ENCODE results near the gene NRG4. TPM values are rescaled to one million over a fixed set of nuclear protein-coding genes. Genes with fewer than 3 reads are reported as not detected.
"Not testable (repeated sequence)": the region's sequence is repeated elsewhere in the genome, so short reads cannot be mapped to it uniquely, and the experiment has no call there.

Gene NRG4
- polyA plus RNA-seq, 12 donors = 0.27 to 2.2 (median 0.72) TPM; not detected in 2

DNA sequence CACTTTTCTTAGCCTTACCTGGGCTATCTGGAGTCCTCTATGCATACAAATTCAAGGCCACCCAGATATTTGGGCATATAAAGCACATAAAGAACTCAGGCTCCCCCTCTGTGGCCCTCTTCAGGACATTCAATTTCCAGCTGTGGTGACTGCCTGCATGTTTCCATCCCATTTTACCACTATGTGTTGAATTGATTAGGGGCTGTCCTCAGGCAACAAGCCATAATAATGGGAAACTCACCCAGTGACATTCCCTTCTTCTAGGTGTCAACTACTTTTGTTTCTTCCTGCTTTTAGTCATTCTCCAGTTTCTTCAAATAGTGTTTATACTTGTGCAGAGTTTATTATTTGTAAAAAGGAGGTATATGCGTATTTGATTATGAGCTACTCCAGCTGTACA lies 18.0 kb downstream of the NRG4 start:
- DNase-seq = no peak

DNA sequence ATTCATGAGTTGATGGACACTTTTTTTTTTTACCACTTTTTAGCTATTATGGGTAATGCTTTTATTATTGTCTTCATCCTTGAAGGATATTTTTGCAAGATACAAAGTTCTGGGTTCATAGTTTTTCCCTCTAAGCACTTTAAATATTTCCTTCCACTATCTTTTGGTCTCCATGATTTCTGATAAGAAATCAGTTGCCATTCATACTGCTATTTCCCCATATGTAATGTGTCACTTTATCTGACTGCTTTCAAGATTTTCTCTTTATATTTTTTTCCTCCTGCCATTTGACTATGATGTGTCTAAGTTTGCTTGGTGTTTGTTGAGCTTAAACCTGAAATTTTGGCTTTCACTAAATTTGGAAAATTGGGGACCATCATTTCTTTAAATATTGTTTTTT lies 19.3 kb downstream of the NRG4 start:
- no peak for DNase-seq

DNA sequence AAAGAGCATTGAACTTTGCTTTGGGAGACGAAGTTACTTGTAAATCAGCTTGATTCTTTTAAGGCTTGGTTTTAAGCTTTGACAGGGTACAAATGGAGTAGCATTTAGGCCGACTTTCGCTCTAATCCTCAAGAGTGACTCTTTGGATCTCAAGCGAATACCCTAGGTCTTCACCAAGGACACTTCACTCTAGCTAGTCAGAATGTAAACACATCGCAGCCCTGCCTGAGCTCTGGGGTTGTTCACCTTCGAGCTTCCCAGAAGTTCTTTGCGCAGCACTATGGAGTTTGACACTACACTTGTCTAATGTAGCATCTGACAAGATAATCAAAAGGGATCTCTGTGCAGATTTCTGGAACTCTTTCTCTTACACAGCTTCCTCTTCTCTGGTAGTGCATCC lies 22.3 kb downstream of the NRG4 start:
- no peak for DNase-seq

DNA sequence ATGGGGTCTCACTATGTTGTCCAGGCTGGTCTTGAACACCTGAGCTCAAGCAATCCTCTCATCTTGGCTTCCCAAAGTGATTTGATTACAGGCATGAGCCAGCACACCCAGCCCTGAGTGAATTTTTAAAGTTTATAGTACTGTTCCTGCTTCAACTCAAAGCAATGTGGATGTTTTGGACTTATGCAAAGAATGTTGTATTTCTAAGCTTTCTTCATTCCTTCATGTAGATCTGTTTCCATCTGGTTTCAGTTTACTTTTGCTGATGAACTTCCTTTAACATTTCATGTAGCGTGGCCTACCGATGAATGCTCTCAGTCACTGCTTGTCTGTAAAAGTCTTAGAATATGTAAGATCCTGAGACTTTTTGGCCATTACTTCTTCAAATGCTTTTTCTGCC lies 23.2 kb downstream of the NRG4 start:
- DNase-seq = no peak

DNA sequence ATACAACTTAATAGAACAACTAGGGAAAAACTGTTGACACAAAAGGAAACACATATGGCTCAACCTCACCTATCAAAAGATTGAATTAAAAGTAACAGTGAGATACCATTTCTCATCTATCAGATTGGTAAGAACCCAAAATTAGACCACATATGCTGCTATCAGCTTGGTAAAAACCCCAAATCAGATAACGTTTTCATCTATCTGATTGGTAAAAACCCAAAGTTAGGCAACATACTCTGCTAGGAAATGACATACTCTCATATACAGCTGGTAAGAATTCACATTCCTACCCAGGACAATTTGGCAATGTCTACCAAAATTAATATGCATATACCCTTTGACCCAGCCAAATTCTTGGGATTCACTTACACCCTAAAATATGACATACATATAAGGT lies 26.3 kb downstream of the NRG4 start:
- DNase-seq = no peak

DNA sequence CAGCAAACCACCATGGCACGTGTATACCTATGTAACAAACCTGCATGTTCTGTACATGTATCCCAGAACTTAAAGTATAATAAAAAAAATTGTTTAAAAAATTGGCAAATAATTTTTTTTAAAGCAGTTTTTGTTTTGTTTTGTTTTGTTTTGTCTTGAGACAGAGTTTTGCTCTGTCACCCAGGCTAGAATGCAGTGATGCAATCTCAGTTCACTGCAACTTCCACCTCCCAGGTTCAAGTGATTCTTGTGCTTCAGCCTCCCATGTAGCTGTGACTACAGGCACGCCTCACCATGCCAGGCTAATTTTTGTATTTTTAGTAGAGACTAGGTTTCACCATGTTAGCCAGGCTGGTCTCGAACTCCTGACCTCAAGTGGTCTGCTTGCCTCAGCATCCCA lies 27.5 kb downstream of the NRG4 start:
- not testable (repeated sequence) for DNase-seq

DNA sequence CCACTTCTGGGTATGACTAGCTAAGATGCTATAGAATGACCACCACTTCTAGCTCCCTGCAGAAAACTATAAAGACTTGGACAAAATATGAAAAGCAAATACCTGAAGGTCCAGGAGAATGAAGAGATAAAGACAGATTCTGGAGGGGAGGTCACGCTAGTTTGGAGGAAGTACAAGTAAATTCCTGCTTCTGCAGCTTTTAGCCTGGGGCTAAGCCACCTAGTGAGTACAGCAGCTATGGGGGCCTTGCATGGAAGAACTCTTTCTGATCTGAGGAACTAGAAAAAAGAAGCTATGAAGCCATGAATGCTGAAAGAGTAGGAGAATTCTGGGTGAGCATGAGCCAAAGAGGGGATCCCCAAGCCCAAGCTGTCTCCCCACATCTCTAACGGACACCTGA lies 29.8 kb downstream of the NRG4 start:
- DNase-seq = no peak

DNA sequence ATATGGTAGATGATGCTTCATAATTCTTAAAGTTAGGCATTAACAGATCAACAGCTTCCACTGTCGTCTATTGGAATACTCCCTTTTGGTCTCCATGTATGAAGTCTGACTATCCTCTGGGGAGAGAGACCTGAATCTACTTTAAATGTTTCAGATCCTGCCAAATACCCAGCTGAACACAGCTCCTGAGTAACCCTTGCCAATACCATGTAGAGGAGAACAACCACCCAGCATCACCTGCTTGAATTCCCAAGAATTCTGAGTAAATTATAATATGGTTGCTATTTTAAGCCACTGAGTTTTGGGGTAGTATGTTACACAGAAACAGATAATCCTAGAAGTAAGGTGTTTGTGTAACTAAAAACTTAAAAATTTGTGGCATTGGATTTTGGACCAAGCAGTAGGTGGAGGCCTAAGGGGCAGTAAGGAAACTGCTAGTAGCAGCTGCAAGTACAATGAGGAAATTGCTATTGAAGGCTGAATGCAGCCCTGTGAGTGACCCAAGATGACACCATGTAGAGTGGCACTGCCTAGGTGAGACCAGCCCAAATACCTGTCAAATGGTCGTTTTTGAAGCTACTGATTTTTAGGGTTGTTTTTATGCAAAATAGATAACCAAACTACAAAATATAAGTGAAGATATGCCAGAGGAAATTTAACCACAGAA lies 30.9 kb downstream of the NRG4 start:
- no peak for DNase-seq

DNA sequence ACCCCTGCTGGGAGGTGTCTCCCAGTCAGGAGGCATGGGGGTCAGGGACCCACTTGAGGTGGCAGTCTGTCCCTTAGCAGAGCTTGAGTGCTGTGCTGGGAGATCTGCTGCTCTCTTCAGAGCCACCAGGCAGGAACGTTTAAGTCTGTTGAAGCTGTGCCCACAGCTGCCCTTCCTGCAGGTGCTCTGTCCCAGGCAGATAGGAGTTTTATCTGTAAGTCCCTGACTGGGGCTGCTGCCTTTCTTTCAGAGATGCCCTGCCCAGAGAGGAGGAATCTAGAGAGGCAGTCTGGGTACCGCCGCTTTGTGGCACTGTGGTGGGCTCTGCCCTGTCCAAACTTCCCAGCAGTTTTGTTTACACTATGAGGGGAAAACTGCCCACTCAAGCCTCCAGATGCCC lies 35.5 kb downstream of the NRG4 start:
- not testable (repeated sequence) for DNase-seq

DNA sequence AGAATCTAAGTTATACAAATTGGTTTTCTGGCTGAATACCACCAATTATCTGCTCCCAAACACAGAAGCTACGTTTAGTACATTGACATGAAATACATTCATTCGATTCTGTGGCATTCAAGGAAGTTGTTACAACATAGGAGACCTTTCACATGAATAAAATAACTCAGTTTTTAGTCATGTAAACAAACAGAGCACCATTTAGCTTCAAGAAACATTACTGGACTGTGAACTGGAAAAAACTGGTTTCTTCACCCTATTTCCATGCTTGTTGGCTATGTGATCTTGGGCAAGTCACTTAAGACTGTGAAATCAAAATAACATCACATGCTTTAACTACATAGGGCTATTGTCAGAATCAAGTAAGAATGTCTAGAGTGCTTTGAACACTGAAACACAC lies 46.2 kb downstream of the NRG4 start:
- no peak for DNase-seq

DNA sequence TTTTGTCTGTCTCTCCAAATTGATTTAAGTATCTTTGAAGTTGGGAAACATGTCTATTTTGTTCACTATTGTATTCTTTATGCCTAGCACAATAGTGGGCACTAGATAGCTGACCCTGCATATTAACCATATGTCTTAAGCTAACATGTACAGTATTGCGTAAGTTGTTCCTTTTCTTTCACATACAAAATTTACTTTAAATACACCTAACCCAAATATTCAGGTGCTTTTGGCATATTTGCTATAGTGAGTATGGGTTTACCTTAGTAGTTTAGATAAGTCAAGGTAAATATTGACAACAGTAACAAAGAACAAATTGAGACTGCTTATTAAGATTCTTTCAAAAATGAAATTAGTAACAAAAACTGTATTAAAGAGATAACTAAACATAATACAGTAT lies 50.9 kb downstream of the NRG4 start:
- no peak for DNase-seq

DNA sequence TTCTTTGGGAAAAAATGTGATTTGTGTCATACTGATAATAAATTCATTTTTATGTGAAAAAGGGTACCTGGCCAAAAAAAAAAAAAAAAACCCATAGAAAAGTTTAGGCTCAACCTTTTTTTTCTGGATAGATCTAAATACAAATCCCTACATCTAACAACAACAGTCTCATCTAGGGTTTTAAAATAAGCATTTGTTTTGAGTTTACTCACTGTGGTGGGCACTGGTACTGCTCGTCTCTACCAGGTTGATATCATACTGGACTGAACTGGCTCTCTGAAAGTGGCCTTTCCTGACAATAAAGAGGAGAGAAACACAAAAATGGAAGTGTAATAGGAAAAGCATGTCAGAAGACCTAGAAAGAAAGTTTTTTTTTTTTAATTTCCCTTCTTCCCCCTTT lies 56.5 kb downstream of the NRG4 start:
- no peak for DNase-seq

DNA sequence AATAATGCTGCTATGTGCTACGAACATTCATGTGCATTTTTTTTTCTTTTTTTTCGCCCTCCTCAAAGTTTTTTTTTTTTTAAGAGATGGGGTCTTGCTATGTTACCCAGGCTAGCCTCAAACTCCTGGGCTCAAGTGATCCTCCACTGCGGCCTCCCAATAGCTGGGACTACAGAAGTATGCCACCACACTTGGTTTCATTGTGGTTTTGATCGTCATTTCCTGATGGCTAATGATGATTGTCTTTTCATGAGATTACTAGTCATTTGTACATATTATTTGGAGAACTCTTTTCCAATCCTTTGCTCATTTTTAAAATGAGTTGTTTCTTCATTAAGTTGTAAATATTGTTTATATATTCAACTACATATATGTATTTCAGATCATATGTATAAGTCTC lies 59.7 kb downstream of the NRG4 start:
- DNase-seq = no peak

DNA sequence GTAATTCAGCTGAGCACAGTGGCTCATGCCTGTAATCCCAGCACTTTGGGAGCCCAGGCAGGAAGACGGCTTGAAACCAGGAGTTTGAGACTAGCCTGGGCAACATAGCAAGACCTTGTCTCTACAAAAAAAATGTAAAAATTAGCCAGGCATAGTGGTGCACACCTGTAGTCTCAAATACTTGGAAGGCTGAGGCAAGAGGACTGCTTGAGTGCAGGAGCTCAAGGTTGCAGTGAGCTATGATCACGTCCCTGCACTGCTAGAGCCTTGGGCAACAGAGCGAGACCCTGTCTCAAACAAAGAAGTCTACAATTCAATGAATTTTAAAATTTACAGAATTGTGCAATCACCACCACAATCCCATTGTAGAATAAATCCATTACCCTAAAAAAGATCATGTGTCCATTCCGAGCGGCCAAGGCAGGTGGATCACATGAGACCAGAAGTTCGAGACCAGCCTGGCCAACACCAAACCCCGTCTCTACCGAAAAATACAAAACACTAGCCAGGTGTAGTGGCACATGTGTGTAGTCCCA lies 63.4 kb downstream of the NRG4 start:
- no peak for DNase-seq

DNA sequence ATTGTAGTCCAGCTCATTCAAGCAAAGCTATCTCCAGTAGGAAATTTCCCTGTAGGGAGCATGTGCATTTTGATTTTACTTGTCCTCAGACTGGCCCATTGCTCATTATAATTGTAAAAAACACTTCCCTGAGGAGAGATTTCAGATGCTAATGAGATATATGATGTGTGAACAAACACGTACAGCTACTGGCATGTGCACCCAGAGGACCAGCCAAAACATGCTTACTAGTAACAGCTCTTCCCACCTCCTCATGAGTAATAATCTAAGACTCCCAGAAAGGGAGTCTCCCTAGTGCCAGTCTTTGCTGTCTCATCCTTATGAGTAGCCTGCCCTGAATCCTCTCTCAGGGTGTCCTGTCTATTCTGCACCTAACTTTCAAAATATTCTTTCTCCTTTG lies 65.1 kb downstream of the NRG4 start:
- DNase-seq = no peak

DNA sequence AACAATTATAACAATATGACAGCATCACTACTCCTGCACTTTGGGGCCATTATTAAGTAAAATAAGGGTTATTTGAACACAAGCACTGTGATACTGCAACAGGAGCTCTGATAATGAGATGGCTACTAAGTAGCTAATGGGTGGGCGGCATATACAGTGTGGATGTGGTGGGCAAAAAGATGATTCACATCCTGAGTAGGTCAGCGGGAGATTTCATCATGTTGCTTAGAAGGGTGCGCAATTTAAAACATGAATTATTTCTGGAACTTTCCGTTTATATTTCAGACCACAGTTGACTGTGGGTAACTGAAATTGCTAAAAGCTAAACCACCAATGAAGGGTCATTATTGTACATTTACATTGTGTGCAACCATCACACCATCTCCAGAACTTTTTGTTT lies 66.3 kb downstream of the NRG4 start:
- DNase-seq = no peak

DNA sequence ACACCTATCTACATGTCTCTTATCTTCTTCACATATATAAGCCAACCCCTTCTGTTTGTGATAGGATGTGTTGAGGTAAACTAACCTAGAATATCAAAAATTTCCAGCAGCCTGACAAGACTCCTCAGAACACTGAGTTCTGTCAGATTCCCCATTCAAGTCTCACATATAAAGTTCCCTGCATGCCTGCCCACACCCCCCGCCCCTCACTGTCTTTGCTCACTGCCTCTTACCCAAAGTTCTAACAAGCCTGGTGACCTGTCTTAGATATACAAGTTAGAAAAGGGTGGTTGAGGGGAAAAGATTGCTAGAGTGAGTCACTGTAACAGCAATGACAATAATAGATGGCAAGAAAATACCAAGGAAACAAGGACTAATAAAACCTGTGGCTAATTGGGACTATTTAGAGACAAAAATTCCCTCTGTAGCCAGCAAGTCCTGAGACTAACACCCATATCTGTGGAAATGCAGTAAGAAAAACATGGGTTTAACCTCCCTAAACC lies 68.5 kb downstream of the NRG4 start:
- no peak for DNase-seq

DNA sequence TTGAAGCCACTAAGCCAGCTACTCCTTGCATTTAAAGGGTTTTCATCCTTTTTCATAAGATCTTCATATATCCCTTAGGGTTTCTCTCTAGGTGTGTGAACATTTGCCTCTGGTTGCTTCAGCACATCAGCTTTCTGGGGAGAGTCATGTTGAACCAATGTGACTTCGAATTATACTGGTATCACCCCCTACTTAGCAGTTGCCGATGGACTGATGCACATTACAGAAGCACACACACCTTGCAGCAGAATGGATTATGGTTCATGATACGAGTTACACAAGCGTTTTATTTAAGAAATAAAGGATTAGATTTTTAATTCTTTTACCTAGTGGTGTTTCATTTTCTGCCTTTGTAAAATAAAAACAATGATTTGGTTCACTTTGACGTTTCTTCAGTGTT lies 69.0 kb downstream of the NRG4 start:
- DNase-seq = no peak

DNA sequence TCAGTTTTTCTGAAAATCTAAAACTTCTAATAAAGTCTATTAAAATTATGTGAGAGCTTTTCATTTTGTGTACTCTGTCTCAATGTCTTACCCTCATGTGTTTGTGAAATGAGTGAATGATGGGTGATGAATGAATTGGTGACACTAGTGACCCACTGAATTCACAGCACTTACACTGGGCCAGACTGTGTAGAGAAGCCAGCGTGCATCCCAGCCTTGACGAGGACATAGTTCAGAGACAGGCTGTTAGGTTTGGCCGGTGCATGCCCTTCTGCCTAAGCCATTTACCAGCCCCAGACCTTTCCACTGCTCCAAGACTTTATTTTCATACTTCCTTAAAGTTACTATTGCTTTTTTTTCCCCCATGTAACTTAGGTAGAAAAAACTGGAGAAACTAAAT lies 69.8 kb downstream of the NRG4 start:
- DNase-seq = no peak

DNA sequence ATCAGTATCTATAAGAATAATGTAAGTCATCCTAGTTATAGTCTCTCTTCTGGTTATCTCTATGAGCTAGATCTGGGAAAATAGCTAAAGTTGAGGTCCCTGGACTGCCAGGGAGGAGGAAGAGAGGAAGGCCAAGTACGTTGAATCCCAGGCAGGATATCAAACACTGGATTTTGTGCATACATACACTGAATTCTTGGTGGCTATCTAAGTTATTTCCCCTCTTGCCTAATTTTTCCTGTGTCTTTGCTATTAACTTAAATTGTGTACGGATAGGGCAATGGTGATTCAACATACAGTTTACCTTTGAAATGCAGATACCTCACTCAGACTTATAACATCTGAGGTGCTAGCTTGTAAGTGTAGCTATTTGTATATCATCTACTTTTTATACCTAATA lies 81.4 kb downstream of the NRG4 start:
- no peak for DNase-seq

DNA sequence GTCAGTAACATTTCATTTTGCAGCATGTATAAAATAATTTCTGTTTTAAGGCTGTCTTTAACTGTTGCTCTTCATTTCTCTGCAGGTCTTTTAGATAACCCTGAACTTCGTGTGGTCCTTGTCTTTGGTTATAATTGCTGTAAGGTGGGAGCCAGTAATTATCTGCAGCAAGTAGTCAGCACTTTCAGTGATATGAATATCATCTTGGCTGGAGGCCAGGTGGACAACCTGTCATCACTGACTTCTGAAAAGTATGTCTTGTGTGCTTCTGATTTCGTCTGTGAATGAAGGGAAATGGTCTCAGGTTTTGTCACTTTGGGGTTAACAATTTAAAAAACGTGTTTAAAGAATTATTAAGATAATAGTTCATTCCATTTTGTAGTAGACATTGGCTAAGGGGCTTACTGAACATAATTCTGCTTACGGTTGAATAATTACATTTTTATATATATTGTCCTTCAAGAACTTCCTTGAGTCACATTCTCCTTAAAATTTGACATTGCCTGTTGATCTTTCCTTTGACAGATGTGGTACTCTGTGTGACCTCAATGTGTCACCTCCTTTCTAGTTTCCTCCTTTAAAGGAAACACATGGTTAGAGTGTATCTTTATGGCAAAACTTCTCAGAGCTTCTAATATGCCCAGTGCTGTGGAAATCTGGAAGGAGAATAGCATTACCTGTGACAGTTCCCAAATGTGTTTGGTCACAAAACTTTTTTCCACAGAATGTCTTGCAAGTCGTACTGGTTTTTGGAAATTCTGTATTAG lies 82.2 kb downstream of the NRG4 start:
- no peak for DNase-seq

DNA sequence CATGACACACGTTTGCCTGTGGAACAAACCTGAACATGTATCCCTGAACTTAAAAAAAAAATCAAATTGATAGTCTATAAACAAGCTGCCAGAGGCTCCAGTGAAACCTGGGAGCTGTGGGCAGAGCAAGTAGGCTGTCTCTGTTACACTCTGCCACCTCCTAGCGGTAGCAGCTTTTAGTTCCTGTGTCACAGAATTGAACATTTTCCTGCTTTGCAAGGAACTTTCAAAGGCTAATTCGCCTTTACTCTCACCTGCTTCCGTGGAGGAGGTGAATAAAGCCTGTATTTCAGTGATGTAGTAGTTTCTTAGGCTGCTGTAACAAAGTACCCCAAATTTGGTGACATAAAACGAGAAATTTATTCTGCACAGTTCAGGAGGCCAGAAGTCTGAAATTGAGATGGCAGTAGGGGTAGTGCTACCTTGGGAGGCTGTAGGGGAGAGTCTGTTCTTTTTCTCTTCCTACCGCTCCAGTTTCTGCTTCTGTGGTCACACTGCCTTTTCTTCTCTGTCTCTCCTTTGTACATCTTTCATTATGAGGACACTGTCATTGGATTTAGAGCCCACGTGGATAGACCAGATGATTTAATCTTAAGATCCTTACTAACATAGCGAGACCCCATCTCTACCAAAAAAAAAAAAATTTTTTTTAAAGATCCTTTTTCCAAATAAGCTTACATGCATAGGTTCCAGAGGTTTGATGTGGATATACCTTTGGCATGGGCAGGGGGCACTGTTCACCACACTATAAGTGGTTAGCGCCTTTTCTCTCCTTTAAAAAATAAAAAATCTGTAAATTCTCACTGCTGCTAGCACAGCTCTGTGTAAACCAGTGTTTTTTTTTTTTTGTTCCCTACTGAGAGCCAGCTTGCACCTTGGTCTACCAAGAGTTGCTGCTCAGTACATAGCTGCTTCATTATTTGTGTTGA lies 83.3 kb downstream of the NRG4 start:
- no peak for DNase-seq

Data from muscle of arm (tissue), 12 donors.